Measurements from ENCODE around the gene RDH8.

The RDH8 gene

GRCh38 chr19:10036601-10037071 is 23.4 kb downstream of the RDH8 start:
- no peak for DNase-seq (ENCODE audit: low read depth in 2 of 2, low spot score in 1 of 2)

DNA sequence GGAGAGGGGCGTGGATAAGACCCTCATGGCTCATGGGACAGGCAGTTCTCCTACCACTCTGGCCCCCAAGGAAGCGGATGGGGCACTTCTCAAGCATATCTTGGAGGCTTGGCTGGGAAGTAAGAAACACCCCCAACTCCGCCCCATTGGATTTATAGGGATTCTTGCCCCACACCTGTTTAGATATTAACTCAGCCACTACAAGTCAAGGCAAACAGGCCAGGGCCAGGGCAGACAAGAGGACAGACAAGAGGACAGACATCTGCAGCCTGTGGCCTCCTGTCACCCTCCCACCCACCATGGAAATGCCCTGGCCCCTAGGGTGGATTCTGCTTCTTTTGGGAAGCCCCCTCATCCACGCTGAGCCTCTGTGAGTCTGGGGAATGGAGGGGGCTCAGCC is 24.1 kb downstream of the RDH8 start:
- DNase-seq (ENCODE audit: low read depth in 2 of 2, low spot score in 1 of 2), result no peak

DNA sequence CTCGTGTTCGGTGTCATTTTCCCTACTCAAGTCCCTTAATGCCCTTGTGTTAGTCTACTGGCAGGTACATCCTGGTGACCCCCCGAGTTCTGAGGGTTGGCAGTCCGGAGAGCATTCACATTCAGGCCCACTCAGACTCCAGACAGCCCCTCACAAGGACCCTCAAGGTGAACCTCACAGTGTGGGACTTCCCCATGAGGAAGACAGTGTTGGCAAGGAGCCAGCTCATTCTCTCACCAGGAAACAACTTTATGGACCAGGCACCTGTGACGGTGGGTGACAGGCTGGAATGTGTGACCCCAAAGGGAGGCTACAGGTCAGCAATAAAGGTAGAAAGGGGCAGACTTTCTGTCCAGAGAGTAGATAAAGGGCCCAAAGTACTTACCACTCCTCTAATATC is 24.5 kb downstream of the RDH8 start:
- no peak for DNase-seq (ENCODE audit: low read depth in 2 of 2, low spot score in 1 of 2)

GRCh38 chr19:10043286-10043927 is 30.1 kb downstream of the RDH8 start:
- no peak for DNase-seq (ENCODE audit: low read depth in 2 of 2, low spot score in 1 of 2)

- DNase-seq (ENCODE audit: low read depth in 2 of 2, low spot score in 1 of 2), result no peak
Measured at GRCh38 chr19:10044390-10044789, 31.1 kb downstream of the RDH8 start.

GRCh38 chr19:10045371-10045770 is 32.1 kb downstream of the RDH8 start:
- no peak for DNase-seq (ENCODE audit: low read depth in 2 of 2, low spot score in 1 of 2)

- no peak for DNase-seq (ENCODE audit: low read depth in 2 of 2, low spot score in 1 of 2)
Measured at GRCh38 chr19:10049626-10050025, 36.3 kb downstream of the RDH8 start.

DNA sequence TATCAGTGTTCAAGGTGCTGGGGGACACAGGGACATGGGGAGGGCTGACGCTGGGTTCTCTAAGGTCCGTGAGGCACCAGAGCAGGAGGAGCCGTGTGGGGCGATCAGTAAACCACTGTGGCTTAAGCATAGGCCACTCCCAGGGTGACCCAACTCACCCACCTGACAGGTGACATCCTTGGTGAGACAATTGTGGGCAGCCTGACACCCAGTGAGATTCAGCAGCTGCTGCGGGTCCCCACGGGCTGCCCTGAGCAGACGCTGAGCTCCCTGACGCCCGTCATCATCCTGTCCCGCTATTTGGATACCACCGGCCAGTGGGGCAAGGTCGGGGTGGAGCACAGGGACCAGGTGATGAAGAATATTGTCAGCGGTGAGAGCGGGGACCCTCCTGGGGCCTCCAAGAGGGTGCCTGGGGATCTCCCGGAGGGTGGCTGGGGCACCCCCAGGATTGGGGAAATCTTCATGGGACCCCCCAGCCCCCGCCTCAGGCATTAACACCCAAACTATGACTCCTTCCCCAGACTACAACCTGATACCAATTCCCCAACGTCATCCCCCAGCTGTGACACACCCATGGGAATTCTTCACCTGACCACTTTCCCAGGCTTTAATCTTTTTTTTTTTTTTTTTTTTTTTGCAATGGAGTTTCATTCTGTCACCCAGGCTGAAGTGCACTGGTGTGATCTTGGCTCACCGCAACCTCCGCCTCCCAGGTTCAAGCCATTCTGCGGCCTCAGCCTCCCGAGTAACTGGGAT is 39.5 kb downstream of the RDH8 start:
- DNase-seq (ENCODE audit: low read depth in 2 of 2, low spot score in 1 of 2), result no peak

- no peak for DNase-seq (ENCODE audit: low read depth in 2 of 2, low spot score in 1 of 2)
Measured at GRCh38 chr19:10061717-10062310, 48.5 kb downstream of the RDH8 start.

DNA sequence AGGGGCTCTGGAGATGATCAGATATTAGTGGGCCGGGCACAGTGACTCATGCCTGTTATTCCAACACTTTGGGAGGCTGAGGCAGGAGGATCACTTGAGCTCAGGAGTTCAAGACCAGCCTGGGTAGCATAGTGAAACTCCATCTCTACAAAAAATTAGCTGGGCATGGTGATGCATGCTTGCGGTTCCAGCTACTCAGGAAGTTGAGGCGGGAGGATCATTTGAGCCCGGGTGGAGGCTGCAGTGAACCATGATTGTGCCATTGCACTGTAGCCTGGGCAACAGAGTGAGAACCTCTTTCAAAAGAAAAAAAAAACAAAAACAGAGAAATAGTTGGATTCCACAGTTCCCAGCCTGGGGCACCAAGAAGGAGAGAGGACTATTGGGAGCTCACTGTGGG is 54.9 kb downstream of the RDH8 start:
- no peak for DNase-seq (ENCODE audit: low read depth in 2 of 2, low spot score in 1 of 2)

DNA sequence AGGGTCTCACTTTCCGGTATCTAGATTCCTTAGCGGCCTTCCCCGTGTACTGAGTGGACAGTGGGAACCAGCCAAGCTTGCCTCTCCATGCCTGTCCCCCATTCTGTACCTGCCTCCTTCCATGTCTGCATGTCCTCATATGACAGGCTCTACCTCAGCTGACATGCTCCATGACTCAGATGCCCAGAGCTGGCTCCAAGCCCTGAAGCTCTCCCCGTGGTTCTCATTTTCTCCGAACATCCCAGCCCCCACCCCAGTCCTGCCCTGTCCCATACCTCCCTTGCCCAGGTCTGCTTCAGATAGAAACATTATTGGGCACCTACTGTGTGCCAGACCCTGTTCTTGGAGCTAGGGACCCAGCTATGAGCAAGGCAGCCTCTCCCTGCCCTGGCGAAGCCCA is 55.8 kb downstream of the RDH8 start:
- no peak for DNase-seq (ENCODE audit: low read depth in 2 of 2, low spot score in 1 of 2)

DNA sequence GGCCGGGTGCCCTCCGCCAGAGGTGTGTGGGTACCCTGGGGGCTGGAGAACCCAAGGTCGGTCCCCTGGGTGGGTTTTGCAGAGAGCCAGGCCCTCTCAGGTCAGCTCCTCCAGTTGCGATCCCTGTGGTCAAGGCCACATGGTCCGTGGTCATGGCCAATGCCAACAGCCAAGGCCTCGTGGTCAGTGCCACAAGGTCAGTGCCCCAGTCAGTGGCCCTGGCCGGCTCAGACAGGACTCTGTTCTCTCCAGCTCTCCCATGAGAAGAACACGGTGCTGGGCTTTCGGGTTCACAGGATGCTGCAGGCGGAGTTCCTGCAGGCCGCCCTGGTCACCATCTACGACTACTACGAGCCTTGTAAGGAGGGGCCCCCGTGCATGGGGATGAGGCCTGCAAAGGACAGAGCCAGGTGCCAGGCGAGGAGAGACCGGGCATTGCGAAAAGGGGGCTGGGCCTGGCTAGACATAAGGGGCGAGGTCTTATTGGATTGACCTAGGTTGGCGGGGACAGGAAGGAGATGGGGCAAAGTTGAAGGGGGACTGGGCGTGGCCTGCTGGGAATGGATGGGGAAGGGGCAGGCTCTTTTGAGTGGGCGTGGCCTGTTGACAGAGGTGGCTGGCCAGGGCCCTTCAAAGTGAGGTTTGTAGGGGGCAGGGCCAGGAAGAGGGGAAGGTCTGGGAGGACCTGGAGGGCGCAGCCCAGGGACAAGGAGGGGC is 57.6 kb downstream of the RDH8 start:
- no peak for DNase-seq (ENCODE audit: low read depth in 2 of 2, low spot score in 1 of 2)

Data from stimulated activated CD8-positive, alpha-beta memory T cell treated with anti-CD3 and anti-CD28 coated beads, Interleukin-4, amount 100 ng/mL, for 1 hour (primary cell).